Keratinocyte (primary cell): ENCODE data around the gene LRP3.

Experiments
- CTCF ChIP-seq, 3 experiments: IDR thresholded peaks in 1 of 3; conservative IDR thresholded peaks in 1 of 3; optimal IDR thresholded peaks in 1 of 3; 2 replicates in 2 of 3; 3 replicates in 1 of 3; pipeline versions ENCODE3 to v1.5.1; 2011; ENCODE audit warnings: low read length in 3 of 3, mild to moderate bottlenecking in 3 of 3, moderate library complexity in 2 of 3, control low read depth in 1 of 3, inconsistent platforms in 1 of 3; ENCODE audit not compliant: insufficient read depth in 2 of 3; ENCODE audit errors: extremely low read depth in 1 of 3
- EZH2 ChIP-seq: IDR thresholded peaks from one replicate; pipeline ENCODE4 v1.6.1; 2012; ENCODE audit warnings: inconsistent platforms, mild to moderate bottlenecking, low read length, moderate library complexity

GRCh38 chr19:33207040-33207620, 13.0 kb downstream of the LRP3 start:
- no peak for TF ChIP-seq EZH2
- TF ChIP-seq CTCF (optimal IDR thresholded peaks at IDR 0.05 in 1 of 3, IDR thresholded peaks at IDR 0.05 in 1 of 3, conservative IDR thresholded peaks at IDR 0.05 in 1 of 3; ENCODE audit: extremely low read depth in 1 of 3, insufficient read depth in 2 of 3, low read length in 3 of 3): no peak
